ENCODE results near the gene EVX2.
A peak's percentile ranks its signal among the peaks of the same experiment; 100 is the strongest.

The EVX2 gene

GRCh38 chr2:176087330-176088047 is 3.7 kb upstream of the EVX2 start:
- no peaks in the 10 kb centered on the region for H4K20me1 ChIP-seq (ENCODE audit: insufficient read depth, low read length)
- no peaks in the 10 kb centered on the region for H3K27me3 ChIP-seq (ENCODE audit: insufficient read depth, low read length, poor library complexity)
- H3K9ac ChIP-seq (ENCODE audit: low read depth, low read length): no peak overlapping the region
- no peaks in the 10 kb centered on the region for H3K9me3 ChIP-seq (ENCODE audit: insufficient read depth, low read length, severe bottlenecking)
- H3K36me3 ChIP-seq (ENCODE audit: insufficient read depth, low read length): no peaks in the 10 kb centered on the region
- ATAC-seq (ENCODE audit: insufficient read depth, low read depth): no peak
- H3K79me2 ChIP-seq (ENCODE audit: insufficient read depth, low read length): no peaks in the 10 kb centered on the region
- no peak overlapping the region for H3K4me3 ChIP-seq (ENCODE audit: low read depth in 1 of 2, low read length in 2 of 2)
- H3K4me1 ChIP-seq (ENCODE audit: insufficient read depth, low read length): peaks cover 9% of the 10 kb centered on the region
- H3K4me2 ChIP-seq (ENCODE audit: insufficient read depth, low read length): no peak overlapping the region
- no peak overlapping the region for H3K27ac ChIP-seq (ENCODE audit: low read length)
- no peak overlapping the region; the same call in 1 of the 2 replicates for H2AFZ ChIP-seq (ENCODE audit: low read depth, low read length)
- TF ChIP-seq EZH2 (IDR thresholded peaks at IDR 0.05; ENCODE audit: borderline replicate concordance, low read depth, low read length, severe bottlenecking): no peak
- TF ChIP-seq, protein P1, sequence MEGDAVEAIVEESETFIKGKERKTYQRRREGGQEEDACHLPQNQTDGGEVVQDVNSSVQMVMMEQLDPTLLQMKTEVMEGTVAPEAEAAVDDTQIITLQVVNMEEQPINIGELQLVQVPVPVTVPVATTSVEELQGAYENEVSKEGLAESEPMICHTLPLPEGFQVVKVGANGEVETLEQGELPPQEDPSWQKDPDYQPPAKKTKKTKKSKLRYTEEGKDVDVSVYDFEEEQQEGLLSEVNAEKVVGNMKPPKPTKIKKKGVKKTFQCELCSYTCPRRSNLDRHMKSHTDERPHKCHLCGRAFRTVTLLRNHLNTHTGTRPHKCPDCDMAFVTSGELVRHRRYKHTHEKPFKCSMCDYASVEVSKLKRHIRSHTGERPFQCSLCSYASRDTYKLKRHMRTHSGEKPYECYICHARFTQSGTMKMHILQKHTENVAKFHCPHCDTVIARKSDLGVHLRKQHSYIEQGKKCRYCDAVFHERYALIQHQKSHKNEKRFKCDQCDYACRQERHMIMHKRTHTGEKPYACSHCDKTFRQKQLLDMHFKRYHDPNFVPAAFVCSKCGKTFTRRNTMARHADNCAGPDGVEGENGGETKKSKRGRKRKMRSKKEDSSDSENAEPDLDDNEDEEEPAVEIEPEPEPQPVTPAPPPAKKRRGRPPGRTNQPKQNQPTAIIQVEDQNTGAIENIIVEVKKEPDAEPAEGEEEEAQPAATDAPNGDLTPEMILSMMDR (IDR thresholded peaks at IDR 0.05; ENCODE audit: borderline replicate concordance, extremely low read depth, low read length, poor library complexity, severe bottlenecking): no peak
- DNase-seq: no peak

- Histone ChIP-seq H3K4me2 (ENCODE audit: insufficient read depth, low read length) (no peak overlapping the region), H3K9ac (ENCODE audit: low read depth, low read length) (no peak overlapping the region), H3K4me3 (ENCODE audit: low read depth in 1 of 2, low read length in 2 of 2) (no peak overlapping the region), H3K27ac (ENCODE audit: low read length) (no peak overlapping the region), H3K9me3 (ENCODE audit: insufficient read depth, low read length, severe bottlenecking) (no peaks in the 10 kb centered on the region), H3K4me1 (ENCODE audit: insufficient read depth, low read length) (peaks cover 9% of the 10 kb centered on the region), H2AFZ (ENCODE audit: low read depth, low read length) (peak overlapping the region; percentile 64), H4K20me1 (ENCODE audit: insufficient read depth, low read length) (no peaks in the 10 kb centered on the region), H3K79me2 (ENCODE audit: insufficient read depth, low read length) (no peaks in the 10 kb centered on the region), H3K36me3 (ENCODE audit: insufficient read depth, low read length) (no peaks in the 10 kb centered on the region), H3K27me3 (ENCODE audit: insufficient read depth, low read length, poor library complexity) (no peaks in the 10 kb centered on the region)
- TF ChIP-seq EZH2 (IDR thresholded peaks at IDR 0.05; ENCODE audit: borderline replicate concordance, low read depth, low read length, severe bottlenecking): no peak
- TF ChIP-seq, protein P1 (IDR thresholded peaks at IDR 0.05; ENCODE audit: borderline replicate concordance, extremely low read depth, low read length, poor library complexity, severe bottlenecking): peak; percentile 79
- peak; percentile 50 for DNase-seq
- ATAC-seq (ENCODE audit: insufficient read depth, low read depth): peak; percentile 60
Measured at GRCh38 chr2:176085861-176086771, 2.4 kb upstream of the EVX2 start.

- Histone ChIP-seq H3K4me3 (ENCODE audit: low read depth in 1 of 2, low read length in 2 of 2) (no peak overlapping the region), H3K27me3 (ENCODE audit: insufficient read depth, low read length, poor library complexity) (no peaks in the 10 kb centered on the region), H2AFZ (ENCODE audit: low read depth, low read length) (no peak overlapping the region), H3K27ac (ENCODE audit: low read length) (no peak overlapping the region), H3K79me2 (ENCODE audit: insufficient read depth, low read length) (no peaks in the 10 kb centered on the region), H3K9ac (ENCODE audit: low read depth, low read length) (no peak overlapping the region), H3K36me3 (ENCODE audit: insufficient read depth, low read length) (no peaks in the 10 kb centered on the region), H3K4me1 (ENCODE audit: insufficient read depth, low read length) (peaks cover 9% of the 10 kb centered on the region), H3K4me2 (ENCODE audit: insufficient read depth, low read length) (no peak overlapping the region), H4K20me1 (ENCODE audit: insufficient read depth, low read length) (no peaks in the 10 kb centered on the region), H3K9me3 (ENCODE audit: insufficient read depth, low read length, severe bottlenecking) (no peaks in the 10 kb centered on the region)
- TF ChIP-seq, protein P1 (IDR thresholded peaks at IDR 0.05; ENCODE audit: borderline replicate concordance, extremely low read depth, low read length, poor library complexity, severe bottlenecking): no peak
- no peak for TF ChIP-seq EZH2 (IDR thresholded peaks at IDR 0.05; ENCODE audit: borderline replicate concordance, low read depth, low read length, severe bottlenecking)
- ATAC-seq (ENCODE audit: insufficient read depth, low read depth) (no peak), DNase-seq (no peak)
Measured at GRCh38 chr2:176085120-176085788, 1.5 kb upstream of the EVX2 start.

All from DND-41 (cell line).